Measurements from ENCODE around the gene LDLRAD4.

GRCh38 chr18:13313006-13313686 is 94.6 kb downstream of the LDLRAD4 start:
- no peak for TF ChIP-seq CTCF (IDR thresholded peaks at IDR 0.05)
- TF ChIP-seq FOXJ3 (CRISPR knock-in tag; IDR thresholded peaks at IDR 0.05): no peak
- no peak for TF ChIP-seq SIN3A (IDR thresholded peaks at IDR 0.05; ENCODE audit: borderline replicate concordance, low read depth, low read length)
- no peak for TF ChIP-seq CHD2 (IDR thresholded peaks at IDR 0.05; ENCODE audit: low read length, partially characterized antibody)
- no peak for TF ChIP-seq EP300 (IDR thresholded peaks at IDR 0.05; ENCODE audit: borderline replicate concordance in 1 of 2, low read depth in 1 of 2, low read length in 1 of 2)
- TF ChIP-seq RFX5 (IDR thresholded peaks at IDR 0.05; ENCODE audit: low read length): no peak
- TF ChIP-seq RCOR1 (IDR thresholded peaks at IDR 0.05; ENCODE audit: low read length): no peak
- TF ChIP-seq EZH2phosphoT487 (IDR thresholded peaks at IDR 0.05; ENCODE audit: borderline replicate concordance, low read depth): no peak
- TF ChIP-seq FOXM1 (IDR thresholded peaks at IDR 0.05; ENCODE audit: low read depth): no peak
- no peak for TF ChIP-seq JUND (IDR thresholded peaks at IDR 0.05)
- no peak for TF ChIP-seq POLR2AphosphoS5 (IDR thresholded peaks at IDR 0.05; ENCODE audit: low read depth, low read length)
- no peak for TF ChIP-seq REST (IDR thresholded peaks at IDR 0.05; ENCODE audit: low read depth, low read length)

Measured in SK-N-SH (cell line).